ENCODE results near the gene SLC6A1.

Gene SLC6A1

DNA sequence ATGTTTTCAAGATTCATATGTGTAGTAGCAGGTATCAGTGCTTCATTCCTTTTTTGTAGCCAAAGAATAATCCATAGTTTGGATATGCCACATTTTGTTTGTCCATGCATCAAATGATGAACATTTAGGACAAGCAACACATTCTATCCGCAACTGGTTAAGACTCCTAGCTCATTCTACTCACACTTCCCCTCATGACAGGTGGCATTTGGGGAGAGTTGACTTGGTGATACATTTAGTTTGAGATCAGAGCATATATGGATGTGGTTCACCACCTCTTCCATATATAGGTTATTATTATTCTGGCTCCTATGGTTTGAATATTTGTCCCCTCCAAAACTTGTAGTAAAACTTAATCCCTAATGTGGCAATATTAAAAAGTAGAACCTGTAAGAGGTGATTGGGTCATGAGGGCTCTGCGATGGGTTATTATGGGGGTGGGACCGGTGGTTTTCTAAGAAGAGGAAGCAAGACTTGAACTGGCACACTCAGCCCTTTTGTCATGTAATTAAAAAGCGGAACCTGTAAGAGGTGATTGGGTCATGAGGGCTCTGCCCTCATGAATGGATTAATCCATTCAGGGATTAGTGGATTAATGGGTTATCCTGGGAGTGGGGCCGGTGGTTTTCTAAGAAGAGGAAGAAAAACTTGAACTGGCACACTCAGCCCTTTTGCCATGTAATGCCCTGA, 86.4 kb downstream of the SLC6A1 start:
- TF ChIP-seq, protein P1, sequence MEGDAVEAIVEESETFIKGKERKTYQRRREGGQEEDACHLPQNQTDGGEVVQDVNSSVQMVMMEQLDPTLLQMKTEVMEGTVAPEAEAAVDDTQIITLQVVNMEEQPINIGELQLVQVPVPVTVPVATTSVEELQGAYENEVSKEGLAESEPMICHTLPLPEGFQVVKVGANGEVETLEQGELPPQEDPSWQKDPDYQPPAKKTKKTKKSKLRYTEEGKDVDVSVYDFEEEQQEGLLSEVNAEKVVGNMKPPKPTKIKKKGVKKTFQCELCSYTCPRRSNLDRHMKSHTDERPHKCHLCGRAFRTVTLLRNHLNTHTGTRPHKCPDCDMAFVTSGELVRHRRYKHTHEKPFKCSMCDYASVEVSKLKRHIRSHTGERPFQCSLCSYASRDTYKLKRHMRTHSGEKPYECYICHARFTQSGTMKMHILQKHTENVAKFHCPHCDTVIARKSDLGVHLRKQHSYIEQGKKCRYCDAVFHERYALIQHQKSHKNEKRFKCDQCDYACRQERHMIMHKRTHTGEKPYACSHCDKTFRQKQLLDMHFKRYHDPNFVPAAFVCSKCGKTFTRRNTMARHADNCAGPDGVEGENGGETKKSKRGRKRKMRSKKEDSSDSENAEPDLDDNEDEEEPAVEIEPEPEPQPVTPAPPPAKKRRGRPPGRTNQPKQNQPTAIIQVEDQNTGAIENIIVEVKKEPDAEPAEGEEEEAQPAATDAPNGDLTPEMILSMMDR (IDR thresholded peaks at IDR 0.05; ENCODE audit: low read depth, low read length, missing control alignments): no peak
- Histone ChIP-seq H3K4me3 (ENCODE audit: low read depth, low read length) (no peak overlapping the region), H3K27ac (no peak overlapping the region), H3K27me3 (replicated peaks) (no peaks in the 10 kb centered on the region), H3K36me3 (replicated peaks) (no peaks in the 10 kb centered on the region)
- in situ Hi-C loops (cut with HindIII; ENCODE audit: low pct_ligation_motif_present, low sequenced_read_pairs): no loop called here
- no peak for DNase-seq

GRCh38 chr3:11080492-11080891, 87.9 kb downstream of the SLC6A1 start:
- Histone ChIP-seq H3K27me3 (replicated peaks) (no peaks in the 10 kb centered on the region), H3K36me3 (replicated peaks) (no peaks in the 10 kb centered on the region), H3K4me3 (ENCODE audit: low read depth, low read length) (no peak overlapping the region), H3K27ac (no peak overlapping the region)
- no peak for DNase-seq
- TF ChIP-seq, protein P1 (IDR thresholded peaks at IDR 0.05; ENCODE audit: low read depth, low read length, missing control alignments): no peak
- in situ Hi-C loops (cut with HindIII; ENCODE audit: low pct_ligation_motif_present, low sequenced_read_pairs): no loop called here

DNA sequence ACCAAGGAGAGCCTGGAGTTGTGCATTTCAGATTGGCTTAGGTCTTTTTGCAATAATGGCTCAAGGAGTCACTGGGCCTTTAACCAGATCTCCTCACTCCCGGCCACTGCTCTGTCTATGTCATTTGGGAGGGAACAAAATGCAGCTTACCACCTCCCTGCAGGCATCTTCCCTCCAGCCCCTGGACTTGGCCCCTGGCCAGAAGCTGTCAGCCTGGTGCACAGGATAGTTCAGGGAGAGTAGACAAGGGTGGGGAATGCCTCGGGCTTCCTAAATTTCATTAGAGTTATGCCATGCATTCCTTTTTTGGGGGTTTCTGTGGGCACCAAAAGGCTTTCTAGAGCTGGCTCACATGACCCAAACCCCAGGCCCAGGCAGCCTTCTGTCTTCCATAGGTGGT, 91.5 kb downstream of the SLC6A1 start:
- TF ChIP-seq, protein P1 (IDR thresholded peaks at IDR 0.05; ENCODE audit: low read depth, low read length, missing control alignments): no peak
- Histone ChIP-seq H3K4me3 (ENCODE audit: low read depth, low read length) (no peak overlapping the region), H3K27ac (no peak overlapping the region), H3K36me3 (replicated peaks) (no peaks in the 10 kb centered on the region), H3K27me3 (replicated peaks) (no peaks in the 10 kb centered on the region)
- in situ Hi-C loops (cut with HindIII; ENCODE audit: low pct_ligation_motif_present, low sequenced_read_pairs): no loop called here
- DNase-seq: no peak

DNA sequence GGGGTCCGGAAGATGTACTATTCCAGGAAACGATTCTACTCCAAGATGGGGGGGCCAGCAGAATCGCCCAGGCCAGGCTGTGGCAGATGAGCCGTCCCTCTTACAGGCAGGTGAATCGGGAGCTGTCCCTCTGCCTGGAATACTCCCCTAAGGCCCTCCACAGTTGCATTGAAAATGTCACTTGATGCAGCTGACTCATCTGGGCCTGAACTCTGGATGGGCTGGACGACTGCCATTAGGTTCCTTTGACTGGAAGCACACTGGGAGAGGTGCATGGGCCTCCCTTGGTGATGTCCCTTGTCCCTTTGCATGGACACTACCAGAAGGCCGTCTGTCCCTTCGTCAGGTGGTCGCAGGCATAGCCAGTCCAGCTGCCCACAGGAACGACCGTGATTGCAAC, 92.1 kb downstream of the SLC6A1 start:
- TF ChIP-seq, protein P1 (IDR thresholded peaks at IDR 0.05; ENCODE audit: low read depth, low read length, missing control alignments): no peak
- no peaks in the 10 kb centered on the region for H3K36me3 ChIP-seq (replicated peaks)
- in situ Hi-C loops (cut with HindIII; ENCODE audit: low pct_ligation_motif_present, low sequenced_read_pairs): no loop called here
- no peak for DNase-seq
- no peak overlapping the region for H3K27ac ChIP-seq
- no peaks in the 10 kb centered on the region for H3K27me3 ChIP-seq (replicated peaks)
- no peak overlapping the region for H3K4me3 ChIP-seq (ENCODE audit: low read depth, low read length)

DNA sequence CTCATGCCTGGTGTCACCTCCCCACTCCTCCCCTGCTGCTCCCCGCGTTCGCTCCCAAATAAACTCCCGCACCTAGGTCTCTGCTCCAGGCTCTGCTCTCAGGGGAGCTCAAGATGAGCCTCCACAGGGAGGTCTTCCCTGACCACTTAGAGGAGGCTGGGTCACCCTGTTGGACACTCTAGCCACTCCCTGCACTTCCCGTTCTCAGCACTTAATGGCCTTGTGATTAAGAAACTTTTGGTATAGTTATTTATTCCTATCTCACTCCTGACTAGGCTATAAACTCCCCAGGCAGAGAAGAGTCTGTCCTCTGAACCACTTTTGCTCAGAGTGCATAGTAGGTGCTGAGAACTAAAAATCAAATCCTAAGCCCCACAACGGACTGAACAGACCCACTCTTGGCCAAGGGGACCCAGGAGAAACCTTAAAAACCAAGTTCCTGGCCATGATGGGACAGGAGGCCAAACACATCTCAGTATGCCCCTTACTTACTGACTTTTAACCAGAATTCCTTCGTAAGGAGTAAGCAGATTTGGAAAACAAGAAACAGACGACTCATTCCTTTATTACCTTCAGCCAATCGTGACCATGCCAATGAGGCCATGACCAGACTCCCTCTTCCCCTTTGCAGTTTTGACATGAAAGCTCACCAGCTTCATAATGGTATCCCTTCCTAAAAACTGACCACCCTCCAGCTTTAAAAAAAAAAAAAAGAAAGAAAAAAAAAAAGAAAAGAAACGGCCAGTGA, 92.7 kb downstream of the SLC6A1 start:
- no peaks in the 10 kb centered on the region for H3K36me3 ChIP-seq (replicated peaks)
- no peak for DNase-seq
- H3K4me3 ChIP-seq (ENCODE audit: low read depth, low read length): no peak overlapping the region
- H3K27me3 ChIP-seq (replicated peaks): no peaks in the 10 kb centered on the region
- no peak overlapping the region for H3K27ac ChIP-seq
- in situ Hi-C loops (cut with HindIII; ENCODE audit: low pct_ligation_motif_present, low sequenced_read_pairs): no loop called here
- TF ChIP-seq, protein P1 (IDR thresholded peaks at IDR 0.05; ENCODE audit: low read depth, low read length, missing control alignments): no peak
